H1 (cell line): ENCODE results near the gene CLIC3. TPM values are rescaled to one million over a fixed set of nuclear protein-coding genes. Genes with fewer than 3 reads are reported as not detected.
A peak's percentile ranks its signal among the peaks of the same experiment; 100 is the strongest.

Experiments used
- CTCF ChIA-PET: fragments of 300-600 bp; sonication (Branson Sonifier 250); formaldehyde crosslinking; loops from one replicate; lab custom pipeline; 2021; ENCODE audit not compliant: partially characterized antibody; lab: Charles Lee
- POLR2A ChIA-PET: fragments of 300-600 bp; sonication (Branson Sonifier 250); formaldehyde crosslinking; loops from one replicate; lab custom pipeline; 2021; ENCODE audit warnings: inconsistent platforms; ENCODE audit not compliant: partially characterized antibody; lab: Charles Lee
- DNase-seq, 2 experiments: peaks; one replicate each; pipeline versions ENCODE4 v3.0.0 to v3.0.0-alpha.2; 2010 to 2022; ENCODE audit warnings: low spot score in 2 of 2, low read depth in 1 of 2, mixed read lengths in 1 of 2
- FAIRE-seq: peaks from 2 replicates; lab custom pipeline; 2011; peaks lifted over from hg19 to GRCh38; lab: Jason Lieb, UNC
- H2AFZ ChIP-seq: 2 replicates; pipeline ENCODE4 v1.8.1; 2012; ENCODE audit warnings: low read length, inconsistent platforms
- H2AK5ac ChIP-seq: 2 replicates; pipeline ENCODE4 v1.6.1; 2013; ENCODE audit warnings: low read depth, low read length
- H2BK120ac ChIP-seq: replicated peaks from 2 replicates; pipeline ENCODE3; 2013; ENCODE audit warnings: low read depth, low read length, inconsistent platforms
- H2BK12ac ChIP-seq: 2 replicates; pipeline ENCODE4 v1.6.1; 2013; ENCODE audit warnings: low read depth, low read length
- H2BK15ac ChIP-seq: 2 replicates; pipeline ENCODE4 v1.6.1; 2013; ENCODE audit warnings: low read length
- H2BK20ac ChIP-seq: 2 replicates; pipeline ENCODE4 v1.6.1; 2013; ENCODE audit warnings: low read length
- H2BK5ac ChIP-seq: 2 replicates; pipeline ENCODE4 v1.6.1; 2013; ENCODE audit warnings: low read depth, low read length
- H3K14ac ChIP-seq: 2 replicates; pipeline ENCODE4 v1.6.1; 2013; ENCODE audit warnings: inconsistent platforms; ENCODE audit not compliant: insufficient read length
- H3K18ac ChIP-seq: 2 replicates; pipeline ENCODE4 v1.6.1; 2013; ENCODE audit warnings: low read length; ENCODE audit errors: extremely low read depth
- H3K23ac ChIP-seq: 2 replicates; pipeline ENCODE4 v1.6.1; 2013; ENCODE audit warnings: inconsistent platforms; ENCODE audit not compliant: insufficient read length
- H3K23me2 ChIP-seq: 2 replicates; pipeline ENCODE4 v1.6.1; 2013; ENCODE audit warnings: low read depth, low read length
- H3K27ac ChIP-seq: 2 replicates; pipeline ENCODE4 v1.6.1; 2011; ENCODE audit warnings: low read depth, low read length, inconsistent platforms
- H3K27me3 ChIP-seq, 4 experiments: replicated peaks in 1 of 4; 1 replicate in 1 of 4; 2 replicates in 3 of 4; pipeline versions ENCODE4 v1.6.1 to v1.8.1; 2011 to 2013; ENCODE audit warnings: low read length in 3 of 4, mild to moderate bottlenecking in 3 of 4, inconsistent platforms in 2 of 4, mixed read lengths in 2 of 4, moderate library complexity in 1 of 4; ENCODE audit not compliant: control insufficient read depth in 3 of 4, insufficient read depth in 3 of 4; ENCODE audit errors: extremely low read depth in 1 of 4
- H3K36me3 ChIP-seq, 4 experiments: 2 replicates each; pipeline versions ENCODE4 v1.6.1 to v1.8.1; 2011 to 2013; ENCODE audit warnings: mild to moderate bottlenecking in 4 of 4, low read length in 3 of 4, moderate library complexity in 2 of 4, control low read depth in 1 of 4, inconsistent platforms in 1 of 4; ENCODE audit not compliant: insufficient read depth in 4 of 4, control insufficient read depth in 2 of 4
- H3K4ac ChIP-seq: replicated peaks from 2 replicates; pipeline ENCODE3; 2013; ENCODE audit warnings: low read length, low read depth, mixed read lengths, inconsistent platforms; ENCODE audit not compliant: insufficient read length
- H3K4me1 ChIP-seq, 4 experiments: replicated peaks in 1 of 4; 1 replicate in 1 of 4; 2 replicates in 3 of 4; pipeline versions ENCODE4 v1.6.1 to v1.8.1; 2011 to 2013; ENCODE audit warnings: low read length in 3 of 4, inconsistent platforms in 2 of 4, mixed read lengths in 1 of 4; ENCODE audit not compliant: insufficient read depth in 4 of 4, control insufficient read depth in 3 of 4
- H3K4me2 ChIP-seq, 2 experiments: 2 replicates each; pipeline versions ENCODE4 v1.6.1 to v1.8.1; 2011 to 2013; ENCODE audit warnings: low read depth in 2 of 2, low read length in 2 of 2, control low read depth in 1 of 2, inconsistent platforms in 1 of 2, mild to moderate bottlenecking in 1 of 2; ENCODE audit not compliant: insufficient read depth in 1 of 2
- H3K4me3 ChIP-seq, 4 experiments: fragments of 200-600, 300-600 bp in 1 of 4; sonication (generic), shearing (Covaris generic), sonication (Bioruptor Twin) in 1 of 4; 2 replicates each; pipeline versions ENCODE4 v1.5.1 to v1.8.1; 2011 to 2016; ENCODE audit warnings: low read length in 4 of 4, low read depth in 3 of 4, control low read depth in 2 of 4, inconsistent platforms in 2 of 4, mild to moderate bottlenecking in 2 of 4, mixed read lengths in 1 of 4, moderate library complexity in 1 of 4; ENCODE audit not compliant: insufficient read depth in 2 of 4; ENCODE audit errors: extremely low read depth in 1 of 4
- H3K56ac ChIP-seq: replicated peaks from 2 replicates; pipeline ENCODE3; 2013; ENCODE audit warnings: low read depth, mild to moderate bottlenecking, mixed read lengths, low read length, inconsistent platforms; ENCODE audit not compliant: insufficient read length
- H3K79me1 ChIP-seq: 2 replicates; pipeline ENCODE4 v1.6.1; 2013; ENCODE audit warnings: low read depth, low read length, control low read depth
- H3K79me2 ChIP-seq, 2 experiments: 2 replicates each; pipeline versions ENCODE4 v1.6.1 to v1.8.1; 2012 to 2013; ENCODE audit warnings: low read length in 2 of 2, mild to moderate bottlenecking in 2 of 2, inconsistent platforms in 1 of 2; ENCODE audit not compliant: insufficient read depth in 2 of 2, control insufficient read depth in 1 of 2
- H3K9ac ChIP-seq, 4 experiments: replicated peaks in 1 of 4; 1 replicate in 1 of 4; 2 replicates in 3 of 4; pipeline versions ENCODE4 v1.6.1 to v1.8.1; 2011 to 2013; ENCODE audit warnings: low read depth in 3 of 4, low read length in 3 of 4, control low read depth in 2 of 4, mild to moderate bottlenecking in 2 of 4, moderate library complexity in 2 of 4, inconsistent platforms in 1 of 4; ENCODE audit errors: extremely low read depth in 1 of 4
- H3K9me3 ChIP-seq, 2 experiments: 2 replicates each; pipeline versions ENCODE4 v1.6.1 to v1.8.1; 2012 to 2013; ENCODE audit warnings: mild to moderate bottlenecking in 2 of 2, moderate library complexity in 2 of 2, control low read depth in 1 of 2, inconsistent platforms in 1 of 2, low read depth in 1 of 2, low read length in 1 of 2, mixed read lengths in 1 of 2; ENCODE audit not compliant: insufficient read depth in 2 of 2
- H4K20me1 ChIP-seq, 2 experiments: replicated peaks in 1 of 2; 2 replicates each; pipeline versions ENCODE3 to v1.8.1; 2011 to 2013; ENCODE audit warnings: inconsistent platforms in 2 of 2, low read length in 2 of 2, mild to moderate bottlenecking in 1 of 2; ENCODE audit not compliant: insufficient read depth in 2 of 2, control insufficient read depth in 1 of 2
- H4K5ac ChIP-seq: 2 replicates; pipeline ENCODE4 v1.6.1; 2013; ENCODE audit warnings: low read length, low read depth, mixed read lengths, inconsistent platforms; ENCODE audit not compliant: insufficient read length
- H4K8ac ChIP-seq: 2 replicates; pipeline ENCODE4 v1.8.0; 2013; ENCODE audit warnings: mild to moderate bottlenecking, moderate library complexity, low read length, inconsistent platforms; ENCODE audit not compliant: insufficient read depth; ENCODE audit errors: extremely low read depth
- H4K91ac ChIP-seq: replicated peaks from 2 replicates; pipeline ENCODE3; 2013; ENCODE audit warnings: low read length, mixed read lengths, inconsistent platforms; ENCODE audit not compliant: insufficient read length
- CTCF ChIP-seq, 3 experiments: IDR thresholded peaks; 1 replicate in 2 of 3; 2 replicates in 1 of 3; pipeline versions ENCODE4 v1.5.1 to v1.6.1; 2011; ENCODE audit warnings: low read length in 3 of 3, mild to moderate bottlenecking in 3 of 3, inconsistent platforms in 2 of 3, low read depth in 1 of 3, moderate library complexity in 1 of 3; ENCODE audit not compliant: insufficient read depth in 1 of 3; ENCODE audit errors: control extremely low read depth in 1 of 3
- HDAC6 ChIP-seq: IDR thresholded peaks from one replicate; pipeline ENCODE4 v1.7.1; 2012; ENCODE audit warnings: low read depth, mild to moderate bottlenecking, inconsistent platforms, low read length, moderate library complexity
- PHF8 ChIP-seq: fragments of 200-600 bp; sonication (generic); conservative IDR thresholded peaks from 2 replicates; pipeline ENCODE4 v1.7.1; 2012; ENCODE audit warnings: low read depth, mild to moderate bottlenecking, inconsistent platforms, low read length, moderate library complexity
- POLR2AphosphoS5 ChIP-seq: IDR thresholded peaks from 2 replicates; pipeline ENCODE4 v1.6.1; 2011; ENCODE audit warnings: low read depth, low read length
- TAF7 ChIP-seq: optimal IDR thresholded peaks from 2 replicates; pipeline ENCODE3; 2011; ENCODE audit warnings: low read depth, mild to moderate bottlenecking, inconsistent platforms, low read length, moderate library complexity, borderline replicate concordance
- ZNF274 ChIP-seq: IDR thresholded peaks from 2 replicates; pipeline ENCODE4 v1.7.0; 2012; ENCODE audit warnings: low read length, borderline replicate concordance; ENCODE audit errors: extremely low read depth
- WGBS, 2 experiments: shearing (Covaris generic) in 1 of 2; methylation state at CpG; one replicate each; pipeline versions ENCODE4 v1.1.6 to v1.1.7; 2013 to 2015; ENCODE audit warnings: low lambda C conversion rate in 2 of 2, mixed read lengths in 2 of 2, inconsistent platforms in 1 of 2, low coverage in 1 of 2, missing lambda C conversion rate in 1 of 2; ENCODE audit not compliant: insufficient replicate concordance in 2 of 2, insufficient coverage in 1 of 2, insufficient read length in 1 of 2; ENCODE audit errors: extremely low coverage in 1 of 2, missing lambda C conversion rate in 1 of 2; 5-methylcytosine and 5-hydroxymethylcytosine counted together
- polyA plus RNA-seq, 7 experiments: library from polyadenylated mRNA; depleted of rRNA in 3 of 7; stranded (reverse) in 5 of 7; unstranded in 2 of 7; fragments of >200 nt in 5 of 7; fragments of 200-250 nt in 2 of 7; gene quantifications; 1 replicate in 5 of 7; 2 replicates in 1 of 7; 4 replicates in 1 of 7; pipeline versions ENCODE4 v1.2.1 to v1.2.3, GENCODE V29; 2011 to 2013; ENCODE audit warnings: missing spikeins in 2 of 7, mixed read lengths in 2 of 7
- total RNA-seq: library from RNA; stranded (reverse); fragmentation: NEBNext Ultra II Directional; extraction: Animal tissue kit (Norgen Biotek cat#: 25700); gene quantifications from 2 replicates; pipeline ENCODE4 v1.2.1, GENCODE V29; 2021
- TF ChIP-seq, protein P1 (sequence below): IDR thresholded peaks from 2 replicates; pipeline ENCODE4 v1.6.1; 2012; ENCODE audit warnings: low read length, inconsistent platforms

The CLIC3 gene
- total and polyA plus RNA-seq, 2 of the 8 experiments (the other 6 are each of a cell fraction or from before 2014, with no cell fraction given), result 0.12 TPM; not detected in 1

DNA sequence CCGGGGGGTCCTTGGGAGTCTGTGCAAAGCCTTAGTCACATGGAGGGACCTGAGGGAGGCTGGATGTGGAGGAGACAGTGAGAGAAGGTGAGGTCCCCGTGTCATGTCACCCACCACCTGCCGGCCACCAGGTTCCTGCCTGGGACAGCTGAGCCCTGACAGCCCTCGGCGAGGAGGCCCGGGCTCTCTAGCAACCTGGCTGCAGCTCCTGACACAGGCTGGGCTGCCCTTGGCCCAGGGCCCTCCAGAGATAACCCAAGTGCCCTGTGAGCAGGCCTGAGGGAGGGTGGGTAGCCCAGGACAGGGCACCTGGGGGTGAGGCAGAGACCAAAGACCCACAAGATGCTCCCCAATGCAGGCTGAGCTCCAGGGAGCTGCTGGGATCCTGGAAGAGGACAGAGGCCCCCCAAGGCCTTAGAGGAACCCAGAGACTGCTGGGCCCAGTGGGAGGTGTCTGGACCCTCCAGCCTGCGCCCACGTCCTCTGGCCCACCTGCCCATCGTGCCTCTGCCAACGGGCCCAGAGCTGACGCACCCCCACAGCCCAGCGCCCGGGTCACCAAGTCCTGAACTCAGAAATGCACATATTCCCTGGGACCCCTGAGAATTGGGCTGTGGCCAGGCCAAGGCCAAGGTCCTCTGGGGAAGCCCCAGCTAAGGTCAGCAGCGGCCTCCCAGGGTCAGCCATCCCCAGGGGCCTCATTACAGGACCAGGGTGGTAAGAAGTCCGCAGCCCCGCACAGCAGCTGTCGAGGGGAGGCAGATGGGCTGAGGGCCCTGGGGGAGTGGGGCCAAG is 27.8 kb downstream of the CLIC3 start:
- ChIA-PET POLR2A (no interaction called here), CTCF (interaction anchor here (1.0 to 9.4 kb wide), 9 partner anchors 8 to 318 kb away, joined by 3 to 38 read pairs (median 3); partner anchors contain the start of genes C8G, CLIC3 and PAXX)
- Histone ChIP-seq H3K23me2 (no peaks in the 10 kb centered on the region), H3K9ac (no peak overlapping the region), H2AK5ac (no peak overlapping the region), H2BK12ac (no peak overlapping the region), H3K23ac (no peak overlapping the region), H3K79me1 (no peaks in the 10 kb centered on the region), H4K8ac (peak overlapping the region; percentile 51; the same call in 1 of the 2 replicates), H3K56ac (no peak overlapping the region), H3K27ac (no peak overlapping the region), H4K20me1 (no peaks in the 10 kb centered on the region), H3K4me3 (no peak overlapping the region), H3K18ac (no peak overlapping the region), H3K14ac (no peak overlapping the region), H2AFZ (no peak overlapping the region), H3K9me3 (no peaks in the 10 kb centered on the region), H3K79me2 (no peaks in the 10 kb centered on the region), H3K4me1 (peaks cover 0 to 7% (median 5%) of the 10 kb centered on the region in 4 experiments; a peak in 4 of 7 replicates), H4K91ac (peak overlapping the region; percentile 15), H2BK120ac (no peak overlapping the region), H2BK20ac (no peak overlapping the region), H4K5ac (no peak overlapping the region), H3K27me3 (no peaks in the 10 kb centered on the region), H3K4me2 (no peak overlapping the region), H2BK15ac (no peak overlapping the region), H3K4ac (no peak overlapping the region), H3K36me3 (no peaks in the 10 kb centered on the region), H2BK5ac (no peak overlapping the region)
- DNase-seq (no peak), FAIRE-seq (no peak)
- WGBS, 2 experiments, result 90% methylated on average over 13 of the region's 17 CpGs; no CpG with 5 or more reads in 1 of the 2 experiments
- TF ChIP-seq CTCF (IDR thresholded peaks at IDR 0.05; ENCODE audit: control extremely low read depth in 1 of 3, insufficient read depth in 1 of 3, low read depth in 1 of 3, low read length in 3 of 3) (no peak), HDAC6 (no peak), ZNF274 (no peak), POLR2AphosphoS5 (no peak), TAF7 (no peak), PHF8 (no peak)
- TF ChIP-seq, protein P1, sequence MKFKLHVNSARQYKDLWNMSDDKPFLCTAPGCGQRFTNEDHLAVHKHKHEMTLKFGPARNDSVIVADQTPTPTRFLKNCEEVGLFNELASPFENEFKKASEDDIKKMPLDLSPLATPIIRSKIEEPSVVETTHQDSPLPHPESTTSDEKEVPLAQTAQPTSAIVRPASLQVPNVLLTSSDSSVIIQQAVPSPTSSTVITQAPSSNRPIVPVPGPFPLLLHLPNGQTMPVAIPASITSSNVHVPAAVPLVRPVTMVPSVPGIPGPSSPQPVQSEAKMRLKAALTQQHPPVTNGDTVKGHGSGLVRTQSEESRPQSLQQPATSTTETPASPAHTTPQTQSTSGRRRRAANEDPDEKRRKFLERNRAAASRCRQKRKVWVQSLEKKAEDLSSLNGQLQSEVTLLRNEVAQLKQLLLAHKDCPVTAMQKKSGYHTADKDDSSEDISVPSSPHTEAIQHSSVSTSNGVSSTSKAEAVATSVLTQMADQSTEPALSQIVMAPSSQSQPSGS, result no peak
